MG63 (cell line): Measurements from ENCODE around the gene SHF. TPM values are rescaled to one million over a fixed set of nuclear protein-coding genes. Genes with fewer than 3 reads are reported as not detected.

Experiments used
- DNase-seq: peaks from one replicate; pipeline ENCODE4 v3.0.0-alpha.2; 2020
- H3K27me3 ChIP-seq: fragments of 250-450 bp; sonication (Bioruptor Pico); 2 replicates; pipeline ENCODE4 v1.5.1; 2020; ENCODE audit warnings: mild to moderate bottlenecking, moderate library complexity
- H3K36me3 ChIP-seq: fragments of 250-450 bp; sonication (Bioruptor Pico); 2 replicates; pipeline ENCODE4 v1.5.1; 2020; ENCODE audit warnings: mild to moderate bottlenecking, moderate library complexity
- H3K4me3 ChIP-seq: fragments of 250-450 bp; sonication (Bioruptor Pico); 2 replicates; pipeline ENCODE4 v1.5.1; 2020; ENCODE audit warnings: mild to moderate bottlenecking, moderate library complexity
- H3K9me3 ChIP-seq: fragments of 250-450 bp; sonication (Bioruptor Pico); 2 replicates; pipeline ENCODE4 v1.5.1; 2020; ENCODE audit warnings: mild to moderate bottlenecking, moderate library complexity
- total RNA-seq: library from RNA; depleted of rRNA; stranded (reverse); fragments of >200 nt; shearing (Covaris generic); gene quantifications from 2 replicates; pipeline ENCODE4 v1.2.3, GENCODE V29; 2014; ENCODE audit warnings: low replicate concordance

SHF gene
- total RNA-seq, 1 experiment from 2014 or later: 0.33 TPM

- no peak for DNase-seq
- H3K27me3 ChIP-seq: no peaks in the 10 kb centered on the region
- H3K9me3 ChIP-seq: no peaks in the 10 kb centered on the region
- H3K4me3 ChIP-seq: no peak overlapping the region
- no peaks in the 10 kb centered on the region for H3K36me3 ChIP-seq
Observed at GRCh38 chr15:45180648-45181436, 6.9 kb downstream of the SHF start.

- Histone ChIP-seq H3K9me3 (no peaks in the 10 kb centered on the region), H3K36me3 (no peaks in the 10 kb centered on the region), H3K4me3 (no peak overlapping the region), H3K27me3 (no peaks in the 10 kb centered on the region)
- DNase-seq: peak; percentile 47
Observed at GRCh38 chr15:45180201-45180600, 7.6 kb downstream of the SHF start.

- Histone ChIP-seq H3K9me3 (no peaks in the 10 kb centered on the region), H3K36me3 (no peaks in the 10 kb centered on the region), H3K4me3 (no peak overlapping the region), H3K27me3 (no peaks in the 10 kb centered on the region)
- no peak for DNase-seq
Observed at GRCh38 chr15:45179221-45179985, 8.4 kb downstream of the SHF start.

- DNase-seq: no peak
- Histone ChIP-seq H3K36me3 (no peaks in the 10 kb centered on the region), H3K9me3 (no peaks in the 10 kb centered on the region), H3K4me3 (no peak overlapping the region), H3K27me3 (no peaks in the 10 kb centered on the region)
Observed at GRCh38 chr15:45177285-45177684, 10.5 kb downstream of the SHF start.

GRCh38 chr15:45174577-45174976 lies 13.2 kb downstream of the SHF start:
- no peak for DNase-seq
- Histone ChIP-seq H3K9me3 (no peaks in the 10 kb centered on the region), H3K4me3 (no peak overlapping the region), H3K27me3 (no peaks in the 10 kb centered on the region), H3K36me3 (no peaks in the 10 kb centered on the region)

- H3K9me3 ChIP-seq: no peaks in the 10 kb centered on the region
- no peak overlapping the region for H3K4me3 ChIP-seq
- H3K27me3 ChIP-seq: no peaks in the 10 kb centered on the region
- no peaks in the 10 kb centered on the region for H3K36me3 ChIP-seq
- no peak for DNase-seq
Observed at GRCh38 chr15:45174069-45174468, 13.7 kb downstream of the SHF start.

GRCh38 chr15:45171912-45172311 lies 15.9 kb downstream of the SHF start:
- Histone ChIP-seq H3K27me3 (no peaks in the 10 kb centered on the region), H3K9me3 (no peaks in the 10 kb centered on the region), H3K36me3 (no peaks in the 10 kb centered on the region), H3K4me3 (no peak overlapping the region)
- DNase-seq: no peak

- Histone ChIP-seq H3K36me3 (no peaks in the 10 kb centered on the region), H3K4me3 (no peak overlapping the region), H3K27me3 (no peaks in the 10 kb centered on the region), H3K9me3 (no peaks in the 10 kb centered on the region)
- DNase-seq: no peak
Observed at GRCh38 chr15:45169608-45170480, 17.9 kb downstream of the SHF start.

- no peaks in the 10 kb centered on the region for H3K27me3 ChIP-seq
- no peaks in the 10 kb centered on the region for H3K9me3 ChIP-seq
- DNase-seq: no peak
- H3K36me3 ChIP-seq: no peaks in the 10 kb centered on the region
- H3K4me3 ChIP-seq: no peak overlapping the region
Observed at GRCh38 chr15:45168751-45169551, 18.8 kb downstream of the SHF start.

- Histone ChIP-seq H3K36me3 (no peaks in the 10 kb centered on the region), H3K9me3 (no peaks in the 10 kb centered on the region), H3K4me3 (no peak overlapping the region), H3K27me3 (no peaks in the 10 kb centered on the region)
- DNase-seq: no peak
Observed at GRCh38 chr15:45168286-45168685, 19.5 kb downstream of the SHF start.

- Histone ChIP-seq H3K9me3 (no peaks in the 10 kb centered on the region), H3K4me3 (peak overlapping the region; percentile 58), H3K27me3 (no peaks in the 10 kb centered on the region), H3K36me3 (no peaks in the 10 kb centered on the region)
- DNase-seq: no peak
Observed at GRCh38 chr15:45167631-45168205, 20.0 kb downstream of the SHF start.

- DNase-seq: peak; percentile 94
Observed at GRCh38 chr15:45166834-45167630, 20.7 kb downstream of the SHF start.

GRCh38 chr15:45165536-45165935 lies 22.2 kb downstream of the SHF start:
- no peak for DNase-seq

More at GRCh38 chr15:45166834-45167630, 20.7 kb downstream of the SHF start:
- no peaks in the 10 kb centered on the region for H3K9me3 ChIP-seq
- H3K36me3 ChIP-seq: no peaks in the 10 kb centered on the region
- H3K4me3 ChIP-seq: peak overlapping the region; percentile 58
- no peaks in the 10 kb centered on the region for H3K27me3 ChIP-seq

GRCh38 chr15:45164914-45165313 lies 22.9 kb downstream of the SHF start:
- no peak overlapping the region for H3K4me3 ChIP-seq
- H3K9me3 ChIP-seq: no peaks in the 10 kb centered on the region
- H3K36me3 ChIP-seq: no peaks in the 10 kb centered on the region
- DNase-seq: no peak
- H3K27me3 ChIP-seq: no peaks in the 10 kb centered on the region

More at GRCh38 chr15:45165536-45165935, 22.2 kb downstream of the SHF start:
- Histone ChIP-seq H3K36me3 (no peaks in the 10 kb centered on the region), H3K4me3 (no peak overlapping the region), H3K9me3 (no peaks in the 10 kb centered on the region), H3K27me3 (no peaks in the 10 kb centered on the region)

GRCh38 chr15:45163508-45163856 lies 24.3 kb downstream of the SHF start:
- no peaks in the 10 kb centered on the region for H3K27me3 ChIP-seq
- DNase-seq: no peak
- no peak overlapping the region for H3K4me3 ChIP-seq
- no peaks in the 10 kb centered on the region for H3K9me3 ChIP-seq
- no peaks in the 10 kb centered on the region for H3K36me3 ChIP-seq
